D721Med (cell line): ENCODE results near the gene TFDP2.
"Not testable (repeated sequence)": the region's sequence is repeated elsewhere in the genome, so short reads cannot be mapped to it uniquely, and the experiment has no call there.

Source experiments
- DNase-seq: peaks from one replicate; pipeline ENCODE4 v3.0.0; 2011; ENCODE audit warnings: low spot score; ENCODE audit not compliant: insufficient read length
- FAIRE-seq: peaks from 2 replicates; lab custom pipeline; 2011; peaks lifted over from hg19 to GRCh38; lab: Jason Lieb, UNC
- CTCF ChIP-seq: IDR thresholded peaks from 2 replicates; pipeline ENCODE4 v1.5.1; 2012; ENCODE audit warnings: mild to moderate bottlenecking, control low read depth; ENCODE audit not compliant: insufficient read depth; ENCODE audit errors: missing control alignments

The TFDP2 gene

GRCh38 chr3:142149673-142149992, 289 bp upstream of the TFDP2 start:
- FAIRE-seq (no peak), DNase-seq (no peak)
- TF ChIP-seq CTCF: no peak

DNA sequence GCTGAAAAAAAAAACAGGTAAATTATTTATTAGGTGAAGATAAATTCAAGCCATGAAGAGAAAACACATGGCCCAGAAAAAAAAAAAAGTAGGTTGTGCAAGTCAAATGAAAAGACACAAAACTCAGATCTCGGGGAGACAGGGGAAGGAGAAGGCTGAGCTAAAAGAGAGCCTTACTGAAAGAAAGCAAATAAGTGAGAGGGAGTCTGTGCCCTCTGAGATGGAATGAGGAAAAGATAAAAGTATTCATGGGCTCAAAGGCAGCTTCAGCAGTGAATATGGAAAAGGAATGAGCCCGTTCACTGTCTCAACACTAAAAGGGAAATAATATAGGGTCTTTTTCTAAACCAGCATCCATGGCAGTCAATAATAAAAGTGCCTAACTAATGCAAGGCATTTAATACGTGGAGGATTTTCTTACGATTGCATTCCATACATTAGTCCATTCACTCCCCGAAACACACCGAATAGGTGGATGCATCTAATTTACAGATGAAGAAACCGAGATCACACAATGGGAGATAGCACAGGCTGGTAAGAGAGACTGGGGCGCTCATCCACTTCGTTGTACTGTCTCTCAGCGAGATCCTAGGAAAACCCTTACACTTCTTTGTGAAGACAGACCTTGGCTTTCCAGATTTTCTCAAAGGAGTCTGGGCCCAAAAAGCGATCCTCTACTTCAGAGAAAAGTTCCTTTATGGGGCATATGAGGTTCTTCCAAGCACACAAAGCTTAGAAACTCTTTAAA, 1.1 kb downstream of the TFDP2 start:
- DNase-seq (no peak), FAIRE-seq (no peak)
- no peak for TF ChIP-seq CTCF

- DNase-seq, FAIRE-seq: not testable (repeated sequence)
These were observed 4.8 kb downstream of the TFDP2 start for GRCh38 chr3:142144587-142144986.

- DNase-seq, FAIRE-seq: not testable (repeated sequence)
These were observed 8.6 kb downstream of the TFDP2 start for GRCh38 chr3:142140608-142141285.

- not testable (repeated sequence) for FAIRE-seq, DNase-seq
These were observed 12.3 kb downstream of the TFDP2 start for GRCh38 chr3:142137089-142137488.

DNA sequence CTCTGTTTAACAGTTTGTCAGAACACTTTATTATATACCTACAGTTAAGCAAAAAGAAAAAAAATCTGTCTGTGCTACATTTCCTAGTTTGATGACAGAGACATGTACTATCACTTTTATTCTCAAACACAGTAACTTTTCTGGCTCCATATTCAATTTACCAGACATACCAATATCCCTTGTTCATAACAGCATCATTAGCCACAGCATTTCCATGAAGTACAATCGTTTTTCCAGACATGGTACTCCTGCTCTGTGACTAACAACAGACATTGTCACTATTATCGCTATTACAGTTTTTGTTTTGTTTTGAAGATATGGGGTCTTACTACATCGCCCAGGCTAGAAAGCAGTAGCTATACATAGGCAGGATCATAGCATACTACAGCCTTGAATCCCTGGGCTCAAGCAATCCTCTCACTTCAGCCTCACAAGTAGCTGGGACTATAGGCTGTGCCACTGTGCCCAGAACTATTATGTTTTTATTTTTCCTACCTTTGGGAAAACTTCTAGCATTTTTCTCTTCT, 14.5 kb downstream of the TFDP2 start:
- TF ChIP-seq CTCF: no peak
- FAIRE-seq: no peak

GRCh38 chr3:142129516-142130171, 19.7 kb downstream of the TFDP2 start:
- TF ChIP-seq CTCF: no peak
- DNase-seq (no peak), FAIRE-seq (no peak)

More for the DNA sequence above, 14.5 kb downstream of the TFDP2 start:
- no peak for DNase-seq

DNA sequence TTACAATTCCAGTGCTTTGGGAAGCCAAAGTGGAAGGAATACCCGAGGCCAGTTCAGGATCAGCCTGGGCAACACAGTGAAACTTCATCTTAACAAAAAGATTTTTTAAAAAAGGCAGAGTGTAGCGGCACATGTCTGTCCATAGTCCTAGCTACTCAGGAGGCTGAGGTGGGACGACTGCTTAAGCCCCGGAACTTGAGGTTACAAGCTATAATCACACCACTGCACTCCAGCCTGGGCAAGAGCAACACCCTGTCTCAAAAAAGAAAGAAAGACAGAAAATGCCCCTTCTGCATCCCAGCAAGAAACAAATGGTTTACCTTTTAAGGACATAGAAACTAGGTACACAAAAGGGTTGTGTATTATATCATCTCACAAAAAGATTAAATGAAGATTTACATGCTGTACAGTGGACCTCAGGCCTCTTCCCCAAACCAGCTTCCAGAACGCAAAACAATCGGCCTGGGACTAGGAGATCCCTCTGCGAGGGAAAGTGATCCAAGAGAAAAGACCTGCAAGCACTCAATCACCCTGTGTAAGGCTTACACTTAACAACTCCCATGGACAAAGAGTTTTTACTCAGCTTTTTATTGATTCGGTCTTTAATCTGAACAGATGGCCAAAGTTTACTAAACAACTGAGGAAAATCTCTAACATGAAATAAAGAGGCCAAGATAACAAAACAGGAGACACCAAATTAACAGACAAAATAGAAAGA, 21.2 kb downstream of the TFDP2 start:
- no peak for TF ChIP-seq CTCF
- DNase-seq (no peak), FAIRE-seq (no peak)
